DMS53 (cell line): ENCODE results near the gene SERGEF.

Experiments
- DNase-seq: peaks from one replicate; lab custom pipeline; 2025; lab: John Stamatoyannopoulos, UW

The SERGEF gene

GRCh38 chr11:17952487-17952886 lies 60.4 kb downstream of the SERGEF start:
- no peak for DNase-seq

GRCh38 chr11:17951685-17952388 lies 61.0 kb downstream of the SERGEF start:
- no peak for DNase-seq

GRCh38 chr11:17950644-17951043 lies 62.2 kb downstream of the SERGEF start:
- no peak for DNase-seq

- DNase-seq: no peak
These were observed 64.6 kb downstream of the SERGEF start for GRCh38 chr11:17948296-17948695.

GRCh38 chr11:17939542-17939941 lies 73.3 kb downstream of the SERGEF start:
- no peak for DNase-seq

- DNase-seq: no peak
These were observed 76.1 kb downstream of the SERGEF start for GRCh38 chr11:17936790-17937189.

- peak; percentile 30 for DNase-seq
These were observed 78.7 kb downstream of the SERGEF start for GRCh38 chr11:17934194-17934593.

GRCh38 chr11:17933708-17934107 lies 79.1 kb downstream of the SERGEF start:
- peak; percentile 57 for DNase-seq

- DNase-seq: peak; percentile 28
These were observed 80.4 kb downstream of the SERGEF start for GRCh38 chr11:17932472-17932871.

- DNase-seq: no peak
These were observed 81.3 kb downstream of the SERGEF start for GRCh38 chr11:17931595-17931994.

GRCh38 chr11:17930544-17931125 lies 82.2 kb downstream of the SERGEF start:
- no peak for DNase-seq

GRCh38 chr11:17929171-17929570 lies 83.7 kb downstream of the SERGEF start:
- no peak for DNase-seq

- DNase-seq: no peak
These were observed 85.0 kb downstream of the SERGEF start for GRCh38 chr11:17927681-17928343.

- no peak for DNase-seq
These were observed 85.8 kb downstream of the SERGEF start for GRCh38 chr11:17927041-17927440.

GRCh38 chr11:17924713-17925112 lies 88.1 kb downstream of the SERGEF start:
- no peak for DNase-seq

GRCh38 chr11:17923217-17923616 lies 89.6 kb downstream of the SERGEF start:
- no peak for DNase-seq

- DNase-seq: no peak
These were observed 90.4 kb downstream of the SERGEF start for GRCh38 chr11:17922416-17922788.

- no peak for DNase-seq
These were observed 91.0 kb downstream of the SERGEF start for GRCh38 chr11:17921659-17922415.

GRCh38 chr11:17918049-17918605 lies 94.7 kb downstream of the SERGEF start:
- DNase-seq: no peak

- no peak for DNase-seq
These were observed 95.3 kb downstream of the SERGEF start for GRCh38 chr11:17917556-17917955.

- DNase-seq: peak; percentile 94
These were observed 97.2 kb downstream of the SERGEF start for GRCh38 chr11:17915500-17916143.

- no peak for DNase-seq
These were observed 97.9 kb downstream of the SERGEF start for GRCh38 chr11:17914957-17915356.
